ENCODE measurements around the gene IL1F10. TPM values are rescaled to one million over a fixed set of nuclear protein-coding genes. Genes with fewer than 3 reads are reported as not detected.
A peak's percentile ranks its signal among the peaks of the same experiment; 100 is the strongest.

The IL1F10 gene
- total RNA-seq, 1 donor from 2014 or later = not detected

GRCh38 chr2:113050921-113051895 is 16.6 kb upstream of the IL1F10 start:
- Mint-ChIP-seq H3K27ac (ENCODE audit: unreplicated experiment) (no peak overlapping the region), H3K4me1 (ENCODE audit: unreplicated experiment) (no peaks in the 10 kb centered on the region), H3K27me3 (ENCODE audit: unreplicated experiment) (peaks cover 34% of the 10 kb centered on the region), H3K9me3 (ENCODE audit: unreplicated experiment) (peaks cover 9% of the 10 kb centered on the region), H3K4me3 (ENCODE audit: unreplicated experiment) (no peak overlapping the region), H3K36me3 (ENCODE audit: unreplicated experiment) (no peaks in the 10 kb centered on the region)
- DNase-seq (ENCODE audit: extremely low spot score, unreplicated experiment) = peak; percentile 81
- no peak for TF ChIP-seq CTCF (IDR thresholded peaks at IDR 0.05)

- peak; percentile 5 for DNase-seq (ENCODE audit: extremely low spot score, unreplicated experiment)
- no peak for TF ChIP-seq CTCF (IDR thresholded peaks at IDR 0.05)
- H3K9me3 Mint-ChIP-seq (ENCODE audit: unreplicated experiment) = peaks cover 9% of the 10 kb centered on the region
- no peak within 1 kb of the TSS for H3K4me3 Mint-ChIP-seq (ENCODE audit: unreplicated experiment)
- no peaks in the 10 kb centered on the region for H3K4me1 Mint-ChIP-seq (ENCODE audit: unreplicated experiment)
- H3K36me3 Mint-ChIP-seq (ENCODE audit: unreplicated experiment) = no peaks in the 10 kb centered on the region
- H3K27me3 Mint-ChIP-seq (ENCODE audit: unreplicated experiment) = peaks cover 25% of the 10 kb centered on the region
- no peak within 1 kb of the TSS for H3K27ac Mint-ChIP-seq (ENCODE audit: unreplicated experiment)
These were observed 15.3 kb upstream of the IL1F10 start, which contains the start of gene IL36B for GRCh38 chr2:113052396-113052917. Gene IL36B, minus strand, starts transcription at chr2:113052867.

GRCh38 chr2:113053666-113054065 is 14.1 kb upstream of the IL1F10 start:
- peaks cover 29% of the 10 kb centered on the region for H3K27me3 Mint-ChIP-seq (ENCODE audit: unreplicated experiment)
- H3K9me3 Mint-ChIP-seq (ENCODE audit: unreplicated experiment) = peaks cover 9% of the 10 kb centered on the region
- H3K36me3 Mint-ChIP-seq (ENCODE audit: unreplicated experiment) = no peaks in the 10 kb centered on the region
- H3K27ac Mint-ChIP-seq (ENCODE audit: unreplicated experiment) = no peak overlapping the region
- no peaks in the 10 kb centered on the region for H3K4me1 Mint-ChIP-seq (ENCODE audit: unreplicated experiment)
- TF ChIP-seq CTCF (IDR thresholded peaks at IDR 0.05) = no peak
- DNase-seq (ENCODE audit: extremely low spot score, unreplicated experiment) = peak; percentile 53
- no peak overlapping the region for H3K4me3 Mint-ChIP-seq (ENCODE audit: unreplicated experiment)

- Mint-ChIP-seq H3K27ac (ENCODE audit: unreplicated experiment) (no peak overlapping the region), H3K4me3 (ENCODE audit: unreplicated experiment) (no peak overlapping the region), H3K36me3 (ENCODE audit: unreplicated experiment) (no peaks in the 10 kb centered on the region), H3K9me3 (ENCODE audit: unreplicated experiment) (peaks cover 9% of the 10 kb centered on the region), H3K4me1 (ENCODE audit: unreplicated experiment) (no peaks in the 10 kb centered on the region), H3K27me3 (ENCODE audit: unreplicated experiment) (peaks cover 27% of the 10 kb centered on the region)
- no peak for DNase-seq (ENCODE audit: extremely low spot score, unreplicated experiment)
- no peak for TF ChIP-seq CTCF (IDR thresholded peaks at IDR 0.05)
These were observed 13.7 kb upstream of the IL1F10 start for GRCh38 chr2:113054066-113054465.

- TF ChIP-seq CTCF (IDR thresholded peaks at IDR 0.05) = no peak
- no peaks in the 10 kb centered on the region for H3K4me1 Mint-ChIP-seq (ENCODE audit: unreplicated experiment)
- peaks cover 9% of the 10 kb centered on the region for H3K9me3 Mint-ChIP-seq (ENCODE audit: unreplicated experiment)
- H3K27me3 Mint-ChIP-seq (ENCODE audit: unreplicated experiment) = peaks cover 32% of the 10 kb centered on the region
- H3K36me3 Mint-ChIP-seq (ENCODE audit: unreplicated experiment) = no peaks in the 10 kb centered on the region
- DNase-seq (ENCODE audit: extremely low spot score, unreplicated experiment) = peak; percentile 15
- H3K4me3 Mint-ChIP-seq (ENCODE audit: unreplicated experiment) = no peak overlapping the region
- no peak overlapping the region for H3K27ac Mint-ChIP-seq (ENCODE audit: unreplicated experiment)
These were observed 11.2 kb upstream of the IL1F10 start for GRCh38 chr2:113056521-113056920.

Measured in osteocyte (in vitro differentiated cells).